PC-3 (cell line): ENCODE results near the gene TERC. TPM values are rescaled to one million over a fixed set of nuclear protein-coding genes. Genes with fewer than 3 reads are reported as not detected.

Experiments used
- ATAC-seq: fragments of 200-7000 bp; cut with Tn5 transposase; 2 replicates; pipeline ENCODE4 v1.9.1; 2020; ENCODE audit warnings: mild to moderate bottlenecking, moderate library complexity
- Bru-seq: library from RNA; stranded (reverse); fragments of 400-500 nt; gene quantifications from one replicate; lab custom pipeline; 2021; lab: Mats Ljungman, UMichigan
- BruChase-seq, 2 experiments: library from RNA; stranded (reverse); fragments of 400-500 nt; gene quantifications; one replicate each; lab custom pipeline; 2021; lab: Mats Ljungman, UMichigan
- BruUV-seq: library from RNA; stranded (reverse); fragments of 400-500 nt; replicated peaks from 2 replicates; lab custom pipeline; 2021; lab: Mats Ljungman, UMichigan
- CTCF ChIA-PET: fragments of 300-600 bp; sonication (Branson Sonifier 250); formaldehyde crosslinking; loops from one replicate; lab custom pipeline; 2022; ENCODE audit warnings: antibody characterized with exemption; lab: Charles Lee
- POLR2A ChIA-PET: fragments of 300-600 bp; sonication (Branson Sonifier 250); formaldehyde crosslinking; loops from one replicate; lab custom pipeline; 2022; ENCODE audit warnings: antibody characterized with exemption; ENCODE audit not compliant: unreplicated experiment; lab: Charles Lee
- DNase-seq: peaks from one replicate; pipeline ENCODE4 v3.0.0-alpha.2; 2015
- H2AFZ ChIP-seq: fragments of 300-600 bp; sonication (generic); 2 replicates; pipeline ENCODE4 v1.6.0; 2016; ENCODE audit warnings: antibody characterized with exemption, low read length
- H3F3A ChIP-seq: fragments of 300-600 bp; sonication (generic); one replicate; pipeline ENCODE4 v1.6.0; 2017; ENCODE audit warnings: antibody characterized with exemption, low read length, control low read depth, mild to moderate bottlenecking; ENCODE audit not compliant: unreplicated experiment
- H3K27ac ChIP-seq: fragments of 300-600 bp; sonication (generic); 2 replicates; pipeline ENCODE4 v1.5.1; 2016; ENCODE audit warnings: mild to moderate bottlenecking, low read length
- H3K27me3 ChIP-seq: fragments of 300-600 bp; sonication (generic); 2 replicates; pipeline ENCODE4 v1.6.1; 2016; ENCODE audit warnings: low read length, mixed read lengths
- H3K36me3 ChIP-seq: fragments of 300-600 bp; sonication (generic); 2 replicates; pipeline ENCODE4 v1.6.1; 2016; ENCODE audit warnings: low read depth, mixed run types, low read length, mixed read lengths
- H3K4me1 ChIP-seq: fragments of 300-600 bp; sonication (generic); 2 replicates; pipeline ENCODE4 v1.5.1; 2016; ENCODE audit warnings: low read length; ENCODE audit not compliant: insufficient read depth
- H3K4me2 ChIP-seq: fragments of 300-600 bp; sonication (generic); 2 replicates; pipeline ENCODE4 v1.6.0; 2016; ENCODE audit warnings: low read length
- H3K4me3 ChIP-seq: fragments of 300-600 bp; sonication (generic); 2 replicates; pipeline ENCODE4 v1.5.1; 2016; ENCODE audit warnings: mild to moderate bottlenecking, low read length, mixed read lengths
- H3K79me2 ChIP-seq: fragments of 300-600 bp; sonication (generic); 2 replicates; pipeline ENCODE4 v1.6.1; 2017; ENCODE audit warnings: low read length, mixed read lengths
- H3K9ac ChIP-seq: fragments of 300-600 bp; sonication (generic); 2 replicates; pipeline ENCODE4 v1.6.0; 2016; ENCODE audit warnings: mild to moderate bottlenecking, low read length
- H3K9me2 ChIP-seq: fragments of 300-600 bp; sonication (generic); replicated peaks from 2 replicates; pipeline ENCODE4 v1.6.1; 2016; ENCODE audit warnings: mixed run types, low read length, mixed read lengths
- H3K9me3 ChIP-seq: fragments of 300-600 bp; sonication (generic); 2 replicates; pipeline ENCODE4 v1.6.1; 2016; ENCODE audit warnings: low read length, mixed read lengths
- H4K20me1 ChIP-seq: fragments of 300-600 bp; sonication (generic); 2 replicates; pipeline ENCODE4 v1.6.1; 2016; ENCODE audit warnings: low read length, mixed read lengths
- EZH2 ChIP-seq: fragments of 300-600 bp; sonication (generic); IDR thresholded peaks from one replicate; pipeline ENCODE4 v1.6.1; 2017; ENCODE audit warnings: antibody characterized with exemption, mild to moderate bottlenecking, low read length; ENCODE audit not compliant: unreplicated experiment
- EZH2phosphoT487 ChIP-seq: fragments of 300-600 bp; sonication (generic); IDR thresholded peaks from 2 replicates; pipeline ENCODE4 v1.6.1; 2018; ENCODE audit warnings: mild to moderate bottlenecking, antibody characterized with exemption, low read length, borderline replicate concordance
- intact Hi-C: fragments of 100-400 bp; cut with micrococcal nuclease; formaldehyde crosslinking; loops from 2 replicates; pipeline ENCODE4 v1.9.0; 2023
- long read RNA-seq: library from polyadenylated mRNA; unstranded; transcript quantifications from one replicate; pipeline ENCODE4 v2.0.0, GENCODE V29; 2021; ENCODE audit not compliant: unreplicated experiment
- total RNA-seq: library from RNA; depleted of rRNA; stranded (reverse); fragments of >200 nt; gene quantifications from 2 replicates; pipeline ENCODE4 v1.2.3, GENCODE V29; 2014; rRNA removed
- TF ChIP-seq, protein P1 (sequence below): fragments of 300-600 bp; sonication (generic); conservative IDR thresholded peaks from 2 replicates; pipeline ENCODE4 v1.5.1; 2017; ENCODE audit warnings: antibody characterized with exemption, low read depth, mild to moderate bottlenecking, low read length

Gene TERC
- 544 and 737 TPM in 2 replicates for total RNA-seq
- Bru-seq, nascent RNA, result percentile 89 among the genes with signal in this experiment
- BruChase-seq, experiment 1, labeled RNA remaining after a 6-hour chase, result percentile 50 among the genes with signal in this experiment
- BruChase-seq, experiment 2, labeled RNA remaining after a 2-hour chase, result percentile 83 among the genes with signal in this experiment
- long read RNA-seq, result 0 reads

DNA sequence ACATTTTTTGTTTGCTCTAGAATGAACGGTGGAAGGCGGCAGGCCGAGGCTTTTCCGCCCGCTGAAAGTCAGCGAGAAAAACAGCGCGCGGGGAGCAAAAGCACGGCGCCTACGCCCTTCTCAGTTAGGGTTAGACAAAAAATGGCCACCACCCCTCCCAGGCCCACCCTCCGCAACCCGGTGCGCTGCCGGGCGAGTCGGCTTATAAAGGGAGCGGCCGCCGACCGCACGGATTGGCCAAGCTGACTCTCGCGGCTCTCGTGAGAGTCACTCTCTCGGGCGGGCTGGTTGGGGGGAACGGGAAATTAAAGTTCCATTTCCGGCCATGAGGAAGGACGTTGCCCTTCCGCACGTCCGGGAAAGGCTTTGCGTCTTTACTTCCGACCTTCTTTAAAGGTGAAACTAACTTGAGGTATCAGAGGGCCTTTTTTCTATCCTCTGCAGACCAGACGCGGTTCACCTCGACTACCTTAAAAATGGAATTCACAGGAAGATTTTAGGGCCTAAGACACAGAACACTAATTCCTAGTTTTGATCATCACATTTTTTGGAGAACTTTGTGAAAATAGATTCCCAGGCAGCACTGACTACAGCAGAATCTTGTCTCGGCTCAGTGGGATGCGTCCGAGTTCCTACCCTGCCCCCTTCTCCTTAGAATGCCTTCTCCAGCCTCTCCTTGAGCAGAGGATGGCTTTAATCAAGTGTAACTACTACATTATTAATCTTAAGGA lies at the start of gene TERC:
TSS of gene TERC (minus strand) at position 179 of the 731 bp plus-strand sequence.
- intact Hi-C loops, result loop anchor here (1.0 to 10.0 kb wide), 4 partner anchors 97 to 1050 kb away; partner anchors contain the start of genes PHC3 and SEC62
- Histone ChIP-seq H4K20me1 (no peaks in the 10 kb centered on the region), H3K4me2 (peak within 1 kb of the TSS; percentile 87), H3K36me3 (no peaks in the 10 kb centered on the region), H3K9ac (peak within 1 kb of the TSS; percentile 99), H3K9me3 (no peaks in the 10 kb centered on the region), H3K9me2 (no peaks in the 10 kb centered on the region), H3K79me2 (no peaks in the 10 kb centered on the region), H3K27me3 (no peaks in the 10 kb centered on the region), H3K27ac (peak within 1 kb of the TSS; percentile 82), H3K4me3 (peak within 1 kb of the TSS; percentile 81), H3K4me1 (peaks cover 5% of the 10 kb centered on the region), H3F3A (peaks cover 6% of the 10 kb centered on the region), H2AFZ (peak within 1 kb of the TSS; percentile 96)
- ChIA-PET CTCF (no interaction called here), POLR2A (interaction anchor here (0.5 to 0.6 kb wide), 3 partner anchors 21 to 1903 kb away, joined by 3 to 7 read pairs (median 5); no protein-coding TSS in a partner anchor)
- DNase-seq, result peak; percentile 97
- ATAC-seq, result peak; percentile 85
- BruUV-seq, result TSS peak; percentile 92
- no peak for TF ChIP-seq EZH2
- TF ChIP-seq, protein P1, sequence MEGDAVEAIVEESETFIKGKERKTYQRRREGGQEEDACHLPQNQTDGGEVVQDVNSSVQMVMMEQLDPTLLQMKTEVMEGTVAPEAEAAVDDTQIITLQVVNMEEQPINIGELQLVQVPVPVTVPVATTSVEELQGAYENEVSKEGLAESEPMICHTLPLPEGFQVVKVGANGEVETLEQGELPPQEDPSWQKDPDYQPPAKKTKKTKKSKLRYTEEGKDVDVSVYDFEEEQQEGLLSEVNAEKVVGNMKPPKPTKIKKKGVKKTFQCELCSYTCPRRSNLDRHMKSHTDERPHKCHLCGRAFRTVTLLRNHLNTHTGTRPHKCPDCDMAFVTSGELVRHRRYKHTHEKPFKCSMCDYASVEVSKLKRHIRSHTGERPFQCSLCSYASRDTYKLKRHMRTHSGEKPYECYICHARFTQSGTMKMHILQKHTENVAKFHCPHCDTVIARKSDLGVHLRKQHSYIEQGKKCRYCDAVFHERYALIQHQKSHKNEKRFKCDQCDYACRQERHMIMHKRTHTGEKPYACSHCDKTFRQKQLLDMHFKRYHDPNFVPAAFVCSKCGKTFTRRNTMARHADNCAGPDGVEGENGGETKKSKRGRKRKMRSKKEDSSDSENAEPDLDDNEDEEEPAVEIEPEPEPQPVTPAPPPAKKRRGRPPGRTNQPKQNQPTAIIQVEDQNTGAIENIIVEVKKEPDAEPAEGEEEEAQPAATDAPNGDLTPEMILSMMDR, result no peak

DNA sequence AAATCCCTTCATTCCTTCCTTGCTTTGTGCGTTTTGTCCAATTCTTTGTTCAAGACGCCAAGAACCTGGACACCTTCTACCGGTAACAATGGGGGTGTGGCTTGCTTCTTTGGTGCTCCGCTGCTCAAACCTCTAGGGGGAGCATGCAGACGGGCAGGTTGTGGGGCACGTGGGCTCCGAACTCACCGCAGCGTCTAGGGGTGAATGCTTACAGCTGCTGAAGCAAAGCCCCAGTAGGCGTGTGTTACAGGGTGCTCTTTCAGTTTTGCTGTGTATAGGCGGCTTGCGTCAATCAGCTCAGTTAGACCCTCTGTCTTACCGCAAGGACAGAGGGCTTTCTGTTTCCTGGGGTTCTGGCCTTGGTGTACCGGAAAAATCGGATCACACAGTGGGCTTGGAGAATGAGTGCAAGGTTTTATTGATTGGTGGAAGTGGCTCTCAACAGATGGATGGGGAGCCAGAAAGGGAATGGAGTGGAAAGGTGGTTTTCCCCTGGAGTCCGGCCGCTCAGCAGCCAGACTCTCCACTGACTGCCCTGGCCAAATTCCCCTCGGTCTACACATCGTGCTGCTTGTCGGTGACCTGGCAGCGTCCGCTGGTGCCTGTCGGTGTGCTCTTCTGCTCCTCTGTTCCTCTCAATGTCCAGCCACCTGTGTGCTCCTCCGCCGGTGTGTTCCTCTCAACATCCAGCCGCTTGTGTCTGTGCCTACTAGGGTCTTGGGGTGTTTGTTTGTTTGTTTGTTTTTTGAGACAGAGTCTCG lies 49.1 kb upstream of the TERC start:
- no peaks in the 10 kb centered on the region for H3F3A ChIP-seq
- no peaks in the 10 kb centered on the region for H4K20me1 ChIP-seq
- BruUV-seq, result no TSS peak
- ATAC-seq (no peak), DNase-seq (no peak)
- H3K79me2 ChIP-seq, result no peaks in the 10 kb centered on the region
- no peaks in the 10 kb centered on the region for H3K27me3 ChIP-seq
- H3K9me2 ChIP-seq, result no peaks in the 10 kb centered on the region
- ChIA-PET CTCF (no interaction called here), POLR2A (no interaction called here)
- H3K4me2 ChIP-seq, result no peak overlapping the region
- H3K4me3 ChIP-seq, result no peak overlapping the region
- H3K9ac ChIP-seq, result no peak overlapping the region
- no peaks in the 10 kb centered on the region for H3K9me3 ChIP-seq
- peaks cover 15% of the 10 kb centered on the region; the same call in 1 of the 2 replicates for H3K4me1 ChIP-seq
- H2AFZ ChIP-seq, result no peak overlapping the region
- H3K27ac ChIP-seq, result no peak overlapping the region
- intact Hi-C loops, result loop anchor here (5.0 kb wide), 1 partner anchor 42 kb away; the partner anchor contains the start of gene MYNN
- no peaks in the 10 kb centered on the region for H3K36me3 ChIP-seq
- TF ChIP-seq EZH2phosphoT487 (no peak), EZH2 (no peak)
- TF ChIP-seq, protein P1, result no peak
